H1 (cell line): ENCODE results near the gene TUBGCP6. TPM values are rescaled to one million over a fixed set of nuclear protein-coding genes. Genes with fewer than 3 reads are reported as not detected.

Experiments used
- CTCF ChIA-PET: fragments of 300-600 bp; sonication (Branson Sonifier 250); formaldehyde crosslinking; loops from one replicate; lab custom pipeline; 2021; ENCODE audit not compliant: partially characterized antibody; lab: Charles Lee
- POLR2A ChIA-PET: fragments of 300-600 bp; sonication (Branson Sonifier 250); formaldehyde crosslinking; loops from one replicate; lab custom pipeline; 2021; ENCODE audit warnings: inconsistent platforms; ENCODE audit not compliant: partially characterized antibody; lab: Charles Lee
- DNase-seq, 2 experiments: peaks; one replicate each; pipeline versions ENCODE4 v3.0.0 to v3.0.0-alpha.2; 2010 to 2022; ENCODE audit warnings: low spot score in 2 of 2, low read depth in 1 of 2, mixed read lengths in 1 of 2
- FAIRE-seq: peaks from 2 replicates; lab custom pipeline; 2011; peaks lifted over from hg19 to GRCh38; lab: Jason Lieb, UNC
- H2AFZ ChIP-seq: 2 replicates; pipeline ENCODE4 v1.8.1; 2012; ENCODE audit warnings: low read length, inconsistent platforms
- H2AK5ac ChIP-seq: 2 replicates; pipeline ENCODE4 v1.6.1; 2013; ENCODE audit warnings: low read depth, low read length
- H2BK120ac ChIP-seq: replicated peaks from 2 replicates; pipeline ENCODE3; 2013; ENCODE audit warnings: low read depth, low read length, inconsistent platforms
- H2BK12ac ChIP-seq: 2 replicates; pipeline ENCODE4 v1.6.1; 2013; ENCODE audit warnings: low read depth, low read length
- H2BK15ac ChIP-seq: 2 replicates; pipeline ENCODE4 v1.6.1; 2013; ENCODE audit warnings: low read length
- H2BK20ac ChIP-seq: 2 replicates; pipeline ENCODE4 v1.6.1; 2013; ENCODE audit warnings: low read length
- H2BK5ac ChIP-seq: 2 replicates; pipeline ENCODE4 v1.6.1; 2013; ENCODE audit warnings: low read depth, low read length
- H3K14ac ChIP-seq: 2 replicates; pipeline ENCODE4 v1.6.1; 2013; ENCODE audit warnings: inconsistent platforms; ENCODE audit not compliant: insufficient read length
- H3K18ac ChIP-seq: 2 replicates; pipeline ENCODE4 v1.6.1; 2013; ENCODE audit warnings: low read length; ENCODE audit errors: extremely low read depth
- H3K23ac ChIP-seq: 2 replicates; pipeline ENCODE4 v1.6.1; 2013; ENCODE audit warnings: inconsistent platforms; ENCODE audit not compliant: insufficient read length
- H3K23me2 ChIP-seq: 2 replicates; pipeline ENCODE4 v1.6.1; 2013; ENCODE audit warnings: low read depth, low read length
- H3K27ac ChIP-seq: 2 replicates; pipeline ENCODE4 v1.6.1; 2011; ENCODE audit warnings: low read depth, low read length, inconsistent platforms
- H3K27me3 ChIP-seq, 4 experiments: replicated peaks in 1 of 4; 1 replicate in 1 of 4; 2 replicates in 3 of 4; pipeline versions ENCODE4 v1.6.1 to v1.8.1; 2011 to 2013; ENCODE audit warnings: low read length in 3 of 4, mild to moderate bottlenecking in 3 of 4, inconsistent platforms in 2 of 4, mixed read lengths in 2 of 4, moderate library complexity in 1 of 4; ENCODE audit not compliant: control insufficient read depth in 3 of 4, insufficient read depth in 3 of 4; ENCODE audit errors: extremely low read depth in 1 of 4
- H3K36me3 ChIP-seq, 4 experiments: 2 replicates each; pipeline versions ENCODE4 v1.6.1 to v1.8.1; 2011 to 2013; ENCODE audit warnings: mild to moderate bottlenecking in 4 of 4, low read length in 3 of 4, moderate library complexity in 2 of 4, control low read depth in 1 of 4, inconsistent platforms in 1 of 4; ENCODE audit not compliant: insufficient read depth in 4 of 4, control insufficient read depth in 2 of 4
- H3K4ac ChIP-seq: replicated peaks from 2 replicates; pipeline ENCODE3; 2013; ENCODE audit warnings: low read length, low read depth, mixed read lengths, inconsistent platforms; ENCODE audit not compliant: insufficient read length
- H3K4me1 ChIP-seq, 4 experiments: replicated peaks in 1 of 4; 1 replicate in 1 of 4; 2 replicates in 3 of 4; pipeline versions ENCODE4 v1.6.1 to v1.8.1; 2011 to 2013; ENCODE audit warnings: low read length in 3 of 4, inconsistent platforms in 2 of 4, mixed read lengths in 1 of 4; ENCODE audit not compliant: insufficient read depth in 4 of 4, control insufficient read depth in 3 of 4
- H3K4me2 ChIP-seq, 2 experiments: 2 replicates each; pipeline versions ENCODE4 v1.6.1 to v1.8.1; 2011 to 2013; ENCODE audit warnings: low read depth in 2 of 2, low read length in 2 of 2, control low read depth in 1 of 2, inconsistent platforms in 1 of 2, mild to moderate bottlenecking in 1 of 2; ENCODE audit not compliant: insufficient read depth in 1 of 2
- H3K4me3 ChIP-seq, 4 experiments: fragments of 200-600, 300-600 bp in 1 of 4; sonication (generic), shearing (Covaris generic), sonication (Bioruptor Twin) in 1 of 4; 2 replicates each; pipeline versions ENCODE4 v1.5.1 to v1.8.1; 2011 to 2016; ENCODE audit warnings: low read length in 4 of 4, low read depth in 3 of 4, control low read depth in 2 of 4, inconsistent platforms in 2 of 4, mild to moderate bottlenecking in 2 of 4, mixed read lengths in 1 of 4, moderate library complexity in 1 of 4; ENCODE audit not compliant: insufficient read depth in 2 of 4; ENCODE audit errors: extremely low read depth in 1 of 4
- H3K56ac ChIP-seq: replicated peaks from 2 replicates; pipeline ENCODE3; 2013; ENCODE audit warnings: low read depth, mild to moderate bottlenecking, mixed read lengths, low read length, inconsistent platforms; ENCODE audit not compliant: insufficient read length
- H3K79me1 ChIP-seq: 2 replicates; pipeline ENCODE4 v1.6.1; 2013; ENCODE audit warnings: low read depth, low read length, control low read depth
- H3K79me2 ChIP-seq, 2 experiments: 2 replicates each; pipeline versions ENCODE4 v1.6.1 to v1.8.1; 2012 to 2013; ENCODE audit warnings: low read length in 2 of 2, mild to moderate bottlenecking in 2 of 2, inconsistent platforms in 1 of 2; ENCODE audit not compliant: insufficient read depth in 2 of 2, control insufficient read depth in 1 of 2
- H3K9ac ChIP-seq, 4 experiments: replicated peaks in 1 of 4; 1 replicate in 1 of 4; 2 replicates in 3 of 4; pipeline versions ENCODE4 v1.6.1 to v1.8.1; 2011 to 2013; ENCODE audit warnings: low read depth in 3 of 4, low read length in 3 of 4, control low read depth in 2 of 4, mild to moderate bottlenecking in 2 of 4, moderate library complexity in 2 of 4, inconsistent platforms in 1 of 4; ENCODE audit errors: extremely low read depth in 1 of 4
- H3K9me3 ChIP-seq, 2 experiments: 2 replicates each; pipeline versions ENCODE4 v1.6.1 to v1.8.1; 2012 to 2013; ENCODE audit warnings: mild to moderate bottlenecking in 2 of 2, moderate library complexity in 2 of 2, control low read depth in 1 of 2, inconsistent platforms in 1 of 2, low read depth in 1 of 2, low read length in 1 of 2, mixed read lengths in 1 of 2; ENCODE audit not compliant: insufficient read depth in 2 of 2
- H4K20me1 ChIP-seq, 2 experiments: replicated peaks in 1 of 2; 2 replicates each; pipeline versions ENCODE3 to v1.8.1; 2011 to 2013; ENCODE audit warnings: inconsistent platforms in 2 of 2, low read length in 2 of 2, mild to moderate bottlenecking in 1 of 2; ENCODE audit not compliant: insufficient read depth in 2 of 2, control insufficient read depth in 1 of 2
- H4K5ac ChIP-seq: 2 replicates; pipeline ENCODE4 v1.6.1; 2013; ENCODE audit warnings: low read length, low read depth, mixed read lengths, inconsistent platforms; ENCODE audit not compliant: insufficient read length
- H4K8ac ChIP-seq: 2 replicates; pipeline ENCODE4 v1.8.0; 2013; ENCODE audit warnings: mild to moderate bottlenecking, moderate library complexity, low read length, inconsistent platforms; ENCODE audit not compliant: insufficient read depth; ENCODE audit errors: extremely low read depth
- H4K91ac ChIP-seq: replicated peaks from 2 replicates; pipeline ENCODE3; 2013; ENCODE audit warnings: low read length, mixed read lengths, inconsistent platforms; ENCODE audit not compliant: insufficient read length
- SIN3A ChIP-seq, 2 experiments: IDR thresholded peaks in 1 of 2; conservative IDR thresholded peaks in 1 of 2; 2 replicates each; pipeline ENCODE4 v1.6.1; 2011 to 2012; ENCODE audit warnings: low read length in 2 of 2, improper control_type of control experiment in 1 of 2, low read depth in 1 of 2, mild to moderate bottlenecking in 1 of 2
- SIX5 ChIP-seq: IDR thresholded peaks from 2 replicates; pipeline ENCODE4 v1.6.1; 2011; ENCODE audit warnings: mild to moderate bottlenecking, low read depth, low read length
- SP1 ChIP-seq: IDR thresholded peaks from 2 replicates; pipeline ENCODE4 v1.6.1; 2011; ENCODE audit warnings: low read depth, low read length
- WGBS, 2 experiments: shearing (Covaris generic) in 1 of 2; methylation state at CpG; one replicate each; pipeline versions ENCODE4 v1.1.6 to v1.1.7; 2013 to 2015; ENCODE audit warnings: low lambda C conversion rate in 2 of 2, mixed read lengths in 2 of 2, inconsistent platforms in 1 of 2, low coverage in 1 of 2, missing lambda C conversion rate in 1 of 2; ENCODE audit not compliant: insufficient replicate concordance in 2 of 2, insufficient coverage in 1 of 2, insufficient read length in 1 of 2; ENCODE audit errors: extremely low coverage in 1 of 2, missing lambda C conversion rate in 1 of 2; 5-methylcytosine and 5-hydroxymethylcytosine counted together
- polyA plus RNA-seq, 7 experiments: library from polyadenylated mRNA; depleted of rRNA in 3 of 7; stranded (reverse) in 5 of 7; unstranded in 2 of 7; fragments of >200 nt in 5 of 7; fragments of 200-250 nt in 2 of 7; gene quantifications; 1 replicate in 5 of 7; 2 replicates in 1 of 7; 4 replicates in 1 of 7; pipeline versions ENCODE4 v1.2.1 to v1.2.3, GENCODE V29; 2011 to 2013; ENCODE audit warnings: missing spikeins in 2 of 7, mixed read lengths in 2 of 7
- total RNA-seq: library from RNA; stranded (reverse); fragmentation: NEBNext Ultra II Directional; extraction: Animal tissue kit (Norgen Biotek cat#: 25700); gene quantifications from 2 replicates; pipeline ENCODE4 v1.2.1, GENCODE V29; 2021
- TF ChIP-seq, protein P1 (sequence below): IDR thresholded peaks from 2 replicates; pipeline ENCODE4 v1.6.1; 2012; ENCODE audit warnings: low read length, inconsistent platforms

TUBGCP6 gene
- total and polyA plus RNA-seq, 2 of the 8 experiments (the other 6 are each of a cell fraction or from before 2014, with no cell fraction given) = 24.2 to 24.7 TPM

DNA sequence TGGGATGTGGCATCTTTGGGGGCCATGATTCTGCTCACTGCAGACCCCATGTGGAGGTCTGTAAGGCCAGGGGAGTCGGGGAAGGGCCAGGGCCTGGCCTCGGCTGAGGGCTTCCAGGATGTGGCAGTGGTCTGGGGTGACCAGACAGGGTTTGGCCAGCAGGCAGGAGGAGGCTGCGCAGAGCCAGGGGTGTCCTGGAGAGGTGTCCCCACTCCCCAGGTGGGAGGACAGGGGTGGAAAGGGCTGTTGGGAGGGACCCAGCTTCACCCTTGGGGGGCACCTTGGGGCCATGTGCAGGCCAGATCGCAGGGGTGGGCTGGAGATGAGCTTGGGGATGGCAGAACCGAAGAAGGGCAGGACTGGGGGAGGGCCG lies 70.9 kb downstream of the TUBGCP6 start:
- no peak for DNase-seq
- POLR2A ChIA-PET = no interaction called here
- TF ChIP-seq SIN3A (conservative IDR thresholded peaks at IDR 0.05 in 1 of 2, IDR thresholded peaks at IDR 0.05 in 1 of 2; ENCODE audit: low read depth in 1 of 2, low read length in 2 of 2) = no peak
- TF ChIP-seq, protein P1, sequence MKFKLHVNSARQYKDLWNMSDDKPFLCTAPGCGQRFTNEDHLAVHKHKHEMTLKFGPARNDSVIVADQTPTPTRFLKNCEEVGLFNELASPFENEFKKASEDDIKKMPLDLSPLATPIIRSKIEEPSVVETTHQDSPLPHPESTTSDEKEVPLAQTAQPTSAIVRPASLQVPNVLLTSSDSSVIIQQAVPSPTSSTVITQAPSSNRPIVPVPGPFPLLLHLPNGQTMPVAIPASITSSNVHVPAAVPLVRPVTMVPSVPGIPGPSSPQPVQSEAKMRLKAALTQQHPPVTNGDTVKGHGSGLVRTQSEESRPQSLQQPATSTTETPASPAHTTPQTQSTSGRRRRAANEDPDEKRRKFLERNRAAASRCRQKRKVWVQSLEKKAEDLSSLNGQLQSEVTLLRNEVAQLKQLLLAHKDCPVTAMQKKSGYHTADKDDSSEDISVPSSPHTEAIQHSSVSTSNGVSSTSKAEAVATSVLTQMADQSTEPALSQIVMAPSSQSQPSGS = no peak
- no peak for TF ChIP-seq SP1
- no peak for TF ChIP-seq SIX5

More for the DNA sequence above, 70.9 kb downstream of the TUBGCP6 start:
- Histone ChIP-seq H2AFZ (no peak overlapping the region), H4K5ac (no peak overlapping the region), H3K4ac (no peak overlapping the region), H2AK5ac (no peak overlapping the region), H3K23ac (no peak overlapping the region), H3K27ac (no peak overlapping the region), H3K56ac (no peak overlapping the region), H2BK15ac (no peak overlapping the region), H3K9ac (no peak overlapping the region), H3K9me3 (no peaks in the 10 kb centered on the region), H2BK120ac (no peak overlapping the region), H4K8ac (no peak overlapping the region), H2BK20ac (no peak overlapping the region), H3K79me1 (no peaks in the 10 kb centered on the region; the same call in 1 of the 2 replicates), H3K79me2 (no peaks in the 10 kb centered on the region), H3K4me1 (peaks cover 0 to 13% (median 2%) of the 10 kb centered on the region in 4 experiments; a peak in 4 of 7 replicates), H3K18ac (no peak overlapping the region), H3K36me3 (no peaks in the 10 kb centered on the region), H3K23me2 (peaks cover 5% of the 10 kb centered on the region; the same call in 1 of the 2 replicates), H3K4me2 (no peak overlapping the region), H4K91ac (no peak overlapping the region), H4K20me1 (peaks cover 0 to 3% of the 10 kb centered on the region in 2 experiments), H3K14ac (no peak overlapping the region), H2BK5ac (no peak overlapping the region), H3K4me3 (no peak overlapping the region), H3K27me3 (peaks cover 2 to 22% (median 12%) of the 10 kb centered on the region in 4 experiments; a peak in 6 of 7 replicates), H2BK12ac (no peak overlapping the region)
- CTCF ChIA-PET = no interaction called here
- no peak for FAIRE-seq
- 93% methylated on average over 4 of the region's 6 CpGs; no CpG with 5 or more reads in 1 of the 2 experiments for WGBS, 2 experiments
